Liver (tissue), 3 donors: ENCODE measurements around the gene ST6GALNAC3.

ENCODE experiments used
- CTCF ChIP-seq: fragments of 150-350 bp; IDR thresholded peaks from 2 replicates; pipeline ENCODE4 v1.5.1; 2017; ENCODE audit warnings: improper control_type of control experiment, low read depth, low read length; ENCODE audit not compliant: missing input control
- JUND ChIP-seq, 2 donors: IDR thresholded peaks; 2 replicates each; pipeline ENCODE4 v1.6.1; 2016; ENCODE audit warnings: antibody characterized with exemption in 2 of 2
- RAD21 ChIP-seq, 2 donors: IDR thresholded peaks; 2 replicates each; pipeline ENCODE4 v1.6.1; 2016; ENCODE audit warnings: antibody characterized with exemption in 2 of 2, mild to moderate bottlenecking in 2 of 2
- YY1 ChIP-seq: IDR thresholded peaks from 2 replicates; pipeline ENCODE4 v1.6.1; 2016; ENCODE audit warnings: antibody characterized with exemption, mild to moderate bottlenecking
- donor health status: healthy.
- donor health status: healthy.

GRCh38 chr1:76591963-76592362 lies 517.4 kb downstream of the ST6GALNAC3 start:
- TF ChIP-seq CTCF (no peak), JUND (IDR thresholded peaks at IDR 0.05) (no peak), YY1 (no peak), RAD21 (IDR thresholded peaks at IDR 0.05) (no peak)
